ENCODE results near the gene DNLZ. TPM values are rescaled to one million over a fixed set of nuclear protein-coding genes. Genes with fewer than 3 reads are reported as not detected.

The DNLZ gene
- total RNA-seq, 2 donors from 2014 or later = 39.4 to 41.3 TPM

DNA sequence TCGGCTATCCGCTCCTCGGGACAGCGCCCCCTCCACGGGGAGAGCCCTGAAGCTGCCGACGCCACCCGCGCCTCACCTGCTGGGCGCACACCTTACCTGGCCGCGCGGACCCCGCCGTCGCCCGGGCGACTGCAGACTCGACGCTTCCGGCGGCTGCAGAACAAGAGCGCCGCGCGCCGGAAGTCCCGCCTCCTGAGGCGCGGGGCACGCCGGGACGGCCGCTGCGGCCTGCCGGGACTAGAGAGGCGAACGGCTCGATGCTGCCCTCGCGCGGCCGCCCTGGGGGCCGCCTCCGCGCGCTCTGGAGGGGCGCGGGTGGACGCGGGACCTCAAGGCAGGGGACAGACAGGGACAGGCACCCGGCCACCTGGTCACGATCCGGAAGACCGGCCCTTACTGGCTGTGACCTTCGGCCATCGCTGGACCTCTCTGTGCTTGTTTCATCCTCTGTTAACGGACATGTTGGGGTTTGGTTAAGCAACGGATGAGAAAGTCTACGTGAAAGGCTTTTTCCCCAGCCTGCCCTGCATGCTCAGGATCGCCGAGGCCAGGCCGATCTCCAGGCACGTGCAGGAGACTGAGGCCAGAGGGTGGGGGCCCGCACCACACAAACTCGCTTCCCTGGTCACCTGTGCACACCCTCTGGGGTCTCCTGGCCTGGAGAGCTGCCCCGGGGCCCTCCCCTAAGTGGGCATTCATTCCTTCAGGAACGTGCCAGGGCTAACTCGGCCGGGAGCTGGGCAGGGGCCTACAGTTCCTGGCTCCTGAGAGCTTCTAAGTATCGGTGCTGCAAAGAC lies 36.7 kb upstream of the DNLZ start, which contains the start of gene SNAPC4:
Gene SNAPC4, minus strand, starts transcription at position 133 of the 797 bp plus-strand sequence. CDS start 1,742 bp downstream, outside the sequence.
- H3K4me3 ChIP-seq = peak within 1 kb of the TSS; percentile 90
- DNase-seq (ENCODE audit: low spot score) (peak; percentile 30), ATAC-seq (ENCODE audit: insufficient number of reproducible peaks, low FRiP score, low read depth) (peak; percentile 75)
- TF ChIP-seq, protein P1, sequence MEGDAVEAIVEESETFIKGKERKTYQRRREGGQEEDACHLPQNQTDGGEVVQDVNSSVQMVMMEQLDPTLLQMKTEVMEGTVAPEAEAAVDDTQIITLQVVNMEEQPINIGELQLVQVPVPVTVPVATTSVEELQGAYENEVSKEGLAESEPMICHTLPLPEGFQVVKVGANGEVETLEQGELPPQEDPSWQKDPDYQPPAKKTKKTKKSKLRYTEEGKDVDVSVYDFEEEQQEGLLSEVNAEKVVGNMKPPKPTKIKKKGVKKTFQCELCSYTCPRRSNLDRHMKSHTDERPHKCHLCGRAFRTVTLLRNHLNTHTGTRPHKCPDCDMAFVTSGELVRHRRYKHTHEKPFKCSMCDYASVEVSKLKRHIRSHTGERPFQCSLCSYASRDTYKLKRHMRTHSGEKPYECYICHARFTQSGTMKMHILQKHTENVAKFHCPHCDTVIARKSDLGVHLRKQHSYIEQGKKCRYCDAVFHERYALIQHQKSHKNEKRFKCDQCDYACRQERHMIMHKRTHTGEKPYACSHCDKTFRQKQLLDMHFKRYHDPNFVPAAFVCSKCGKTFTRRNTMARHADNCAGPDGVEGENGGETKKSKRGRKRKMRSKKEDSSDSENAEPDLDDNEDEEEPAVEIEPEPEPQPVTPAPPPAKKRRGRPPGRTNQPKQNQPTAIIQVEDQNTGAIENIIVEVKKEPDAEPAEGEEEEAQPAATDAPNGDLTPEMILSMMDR (IDR thresholded peaks at IDR 0.05) = peak; percentile 91
- H3K9me3 ChIP-seq = no peaks in the 10 kb centered on the region
- H3K36me3 ChIP-seq = peaks cover 22% of the 10 kb centered on the region
- no peaks in the 10 kb centered on the region for H3K27me3 ChIP-seq (replicated peaks; ENCODE audit: insufficient read depth)
- peaks cover 13 to 22% of the 10 kb centered on the region in 2 donors for H3K4me1 ChIP-seq (ENCODE audit: control insufficient read depth in 1 of 2, low read depth in 2 of 2)
- H3K27ac ChIP-seq = peak within 1 kb of the TSS in 1 of 2 donors; percentile 27

DNA sequence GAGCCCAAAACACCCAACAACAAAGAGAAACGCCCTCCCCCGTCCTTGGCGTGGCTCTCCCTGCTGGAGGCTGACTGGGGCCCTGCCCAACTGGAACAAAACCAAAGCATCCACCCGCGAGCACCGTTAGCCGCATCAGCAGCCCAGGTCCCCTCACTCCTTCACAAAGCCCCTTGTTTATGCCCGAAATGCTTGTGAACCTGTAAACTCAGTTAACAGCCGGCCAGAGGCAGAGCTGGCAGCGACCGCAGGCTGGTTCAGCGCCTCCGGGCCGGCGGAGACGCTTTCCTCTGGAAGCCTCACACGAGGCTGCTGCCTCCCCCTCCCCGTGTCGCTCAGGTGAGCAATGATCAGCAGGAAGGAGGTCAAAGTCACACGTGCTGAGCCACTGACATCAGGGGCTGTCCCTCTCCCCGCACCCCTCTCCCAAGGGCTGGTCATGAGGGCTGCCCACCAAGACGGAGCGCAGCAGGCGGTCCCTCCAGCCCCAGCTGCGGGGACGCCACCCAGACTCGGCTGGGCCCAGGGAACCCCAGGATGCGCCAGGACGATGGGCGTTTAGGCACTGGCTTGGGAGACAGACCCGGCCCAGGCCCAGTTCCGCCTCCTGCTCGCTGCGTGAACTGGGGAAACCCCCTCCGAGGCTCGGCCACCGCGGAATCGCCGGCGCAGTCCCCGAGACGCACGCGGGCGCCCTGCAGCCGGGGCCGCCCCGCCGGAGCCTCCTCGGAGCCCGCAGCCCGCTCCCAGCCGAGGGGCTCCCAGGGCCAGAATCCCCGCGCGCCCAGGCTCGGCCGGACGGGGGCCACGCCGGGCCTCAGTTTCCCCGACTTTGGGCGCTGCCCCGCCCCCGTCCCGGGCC lies 35.9 kb upstream of the DNLZ start:
- H3K27me3 ChIP-seq (replicated peaks; ENCODE audit: insufficient read depth) = no peaks in the 10 kb centered on the region
- peaks cover 13 to 22% of the 10 kb centered on the region in 2 donors for H3K4me1 ChIP-seq (ENCODE audit: control insufficient read depth in 1 of 2, low read depth in 2 of 2)
- peak overlapping the region; percentile 90 for H3K4me3 ChIP-seq
- H3K36me3 ChIP-seq = peaks cover 28% of the 10 kb centered on the region
- DNase-seq (ENCODE audit: low spot score) (no peak), ATAC-seq (ENCODE audit: insufficient number of reproducible peaks, low FRiP score, low read depth) (no peak)
- no peak overlapping the region for H3K27ac ChIP-seq
- TF ChIP-seq, protein P1 (IDR thresholded peaks at IDR 0.05) = no peak
- no peaks in the 10 kb centered on the region for H3K9me3 ChIP-seq

DNA sequence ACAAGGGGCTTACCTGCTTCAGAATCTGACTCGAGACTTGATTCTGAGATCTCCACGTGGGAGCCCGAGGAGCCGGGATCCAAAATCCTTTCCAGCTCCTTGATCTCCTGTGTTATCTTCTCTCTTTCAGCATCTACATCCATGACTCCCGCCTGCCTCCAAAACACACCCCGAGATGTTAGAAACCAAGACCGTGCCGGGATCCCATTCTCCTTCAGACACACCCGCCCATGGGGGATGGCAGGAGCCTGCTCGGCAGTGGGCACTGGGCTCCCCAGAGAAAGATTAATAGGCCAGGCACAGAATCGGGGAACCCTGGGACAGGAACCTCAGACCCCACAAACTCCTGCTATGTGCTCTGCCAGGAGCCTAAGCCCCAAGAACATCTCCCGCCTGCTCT lies 34.7 kb upstream of the DNLZ start:
- Histone ChIP-seq H3K27me3 (replicated peaks; ENCODE audit: insufficient read depth) (no peaks in the 10 kb centered on the region), H3K27ac (no peak overlapping the region), H3K4me3 (no peak overlapping the region), H3K9me3 (no peaks in the 10 kb centered on the region), H3K4me1 (ENCODE audit: control insufficient read depth in 1 of 2, low read depth in 2 of 2) (peaks cover 13 to 22% of the 10 kb centered on the region in 2 donors), H3K36me3 (peaks cover 36% of the 10 kb centered on the region)
- DNase-seq (ENCODE audit: low spot score) (no peak), ATAC-seq (ENCODE audit: insufficient number of reproducible peaks, low FRiP score, low read depth) (no peak)
- TF ChIP-seq, protein P1 (IDR thresholded peaks at IDR 0.05) = no peak

DNA sequence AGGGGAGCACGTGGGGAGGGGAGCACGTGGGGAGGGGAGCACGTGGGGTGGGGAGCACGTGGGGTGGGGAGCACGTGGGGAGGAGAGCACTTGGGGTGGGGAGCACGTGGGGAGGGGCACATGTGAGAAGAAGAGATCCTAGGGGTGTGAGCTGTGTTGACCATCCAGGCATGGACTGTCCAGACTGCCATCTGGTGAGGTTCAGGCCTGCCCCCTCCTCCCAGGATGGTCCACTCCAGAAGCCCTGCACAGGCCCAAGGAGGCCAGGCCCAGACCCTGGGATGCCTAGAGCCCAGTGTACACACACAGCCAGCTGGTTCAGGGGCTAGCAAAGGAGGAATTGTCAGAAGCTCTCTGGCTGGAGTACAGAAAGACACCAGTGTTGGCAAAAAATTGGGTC lies 34.1 kb upstream of the DNLZ start:
- Histone ChIP-seq H3K4me3 (no peak overlapping the region), H3K36me3 (peaks cover 36% of the 10 kb centered on the region), H3K9me3 (no peaks in the 10 kb centered on the region), H3K27ac (no peak overlapping the region), H3K4me1 (ENCODE audit: control insufficient read depth in 1 of 2, low read depth in 2 of 2) (peaks cover 13 to 22% of the 10 kb centered on the region in 2 donors), H3K27me3 (replicated peaks; ENCODE audit: insufficient read depth) (no peaks in the 10 kb centered on the region)
- no peak for DNase-seq (ENCODE audit: low spot score)
- no peak for ATAC-seq (ENCODE audit: insufficient number of reproducible peaks, low FRiP score, low read depth)
- TF ChIP-seq, protein P1 (IDR thresholded peaks at IDR 0.05) = no peak

DNA sequence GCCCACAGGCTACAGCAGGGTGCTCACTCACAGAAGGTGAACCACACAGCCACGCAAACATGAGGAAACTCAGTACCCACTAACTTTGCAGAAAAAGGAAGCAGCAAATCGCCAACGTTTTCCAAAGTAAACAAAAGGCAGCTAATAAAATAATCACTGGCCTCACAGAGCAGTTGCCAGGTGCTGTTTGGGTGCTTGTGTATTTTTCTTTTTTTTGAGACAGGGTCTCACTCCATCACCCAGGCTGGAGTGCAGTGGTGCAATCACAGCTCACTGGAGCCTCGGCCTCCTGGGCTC lies 32.6 kb upstream of the DNLZ start:
- Histone ChIP-seq H3K27ac (no peak overlapping the region), H3K27me3 (replicated peaks; ENCODE audit: insufficient read depth) (no peaks in the 10 kb centered on the region), H3K4me1 (ENCODE audit: control insufficient read depth in 1 of 2, low read depth in 2 of 2) (peaks cover 13 to 22% of the 10 kb centered on the region in 2 donors), H3K36me3 (peaks cover 46% of the 10 kb centered on the region), H3K9me3 (no peaks in the 10 kb centered on the region), H3K4me3 (no peak overlapping the region)
- TF ChIP-seq, protein P1 (IDR thresholded peaks at IDR 0.05) = no peak
- no peak for DNase-seq (ENCODE audit: low spot score)
- no peak for ATAC-seq (ENCODE audit: insufficient number of reproducible peaks, low FRiP score, low read depth)

All from thoracic aorta (tissue), 2 donors.